T-cell (primary cell): ENCODE measurements around the gene MYO3A. TPM values are rescaled to one million over a fixed set of nuclear protein-coding genes. Genes with fewer than 3 reads are reported as not detected.
"Not testable (repeated sequence)": the region's sequence is repeated elsewhere in the genome, so short reads cannot be mapped to it uniquely, and the experiment has no call there.

Experiments used
- ATAC-seq, 4 experiments: fragments of 200-7000 bp in 3 of 4; fragments of 150-1000 bp in 1 of 4; cut with Tn5 transposase; replicated peaks in 1 of 4; 1 replicate in 3 of 4; 2 replicates in 1 of 4; pipeline ENCODE4 v1.10.0; 2021; ENCODE audit warnings: moderate library complexity in 3 of 4, mild to moderate bottlenecking in 2 of 4, moderate number of reproducible peaks in 1 of 4
- CTCF ChIA-PET, 2 donors: fragments of 300-600 bp; sonication (Branson Sonifier 250); formaldehyde crosslinking; loops; one replicate each; lab custom pipeline; 2022; ENCODE audit warnings: antibody characterized with exemption in 2 of 2; lab: Charles Lee
- POLR2A ChIA-PET, 2 donors: fragments of 300-600 bp; sonication (Branson Sonifier 250); formaldehyde crosslinking; loops; one replicate each; lab custom pipeline; 2022; ENCODE audit warnings: antibody characterized with exemption in 2 of 2; lab: Charles Lee
- DNase-seq, 35 experiments: peaks; one replicate each; pipeline versions ENCODE4 v3.0.0 to v3.0.0-alpha.2; 2013 to 2023
- H3K27ac ChIP-seq: one replicate; pipeline ENCODE4 v1.5.1; 2013; ENCODE audit warnings: low read length
- H3K27me3 ChIP-seq, 2 experiments: replicated peaks in 1 of 2; 1 replicate in 1 of 2; 2 replicates in 1 of 2; pipeline versions ENCODE4 v1.6.1 to v1.7.0; 2013; ENCODE audit warnings: low read length in 1 of 2, mixed read lengths in 1 of 2; ENCODE audit not compliant: control insufficient read depth in 2 of 2, insufficient read depth in 2 of 2; ENCODE audit errors: extremely low read depth in 1 of 2
- H3K36me3 ChIP-seq, 2 donors: 1 replicate in 1 of 2; 2 replicates in 1 of 2; pipeline versions ENCODE4 v1.6.1 to v1.7.0; 2013; ENCODE audit warnings: low read length in 1 of 2; ENCODE audit not compliant: control insufficient read depth in 2 of 2, insufficient read depth in 1 of 2; ENCODE audit errors: extremely low read depth in 1 of 2
- H3K4me1 ChIP-seq, 2 experiments: 1 replicate in 1 of 2; 2 replicates in 1 of 2; pipeline versions ENCODE4 v1.6.1 to v1.7.0; 2013; ENCODE audit warnings: low read length in 2 of 2, mixed read lengths in 1 of 2; ENCODE audit not compliant: insufficient read depth in 2 of 2, control insufficient read depth in 1 of 2; ENCODE audit errors: extremely low read depth in 1 of 2
- H3K4me3 ChIP-seq, 2 donors: 1 replicate in 1 of 2; 2 replicates in 1 of 2; pipeline versions ENCODE4 v1.5.1 to v1.7.0; 2013; ENCODE audit warnings: mild to moderate bottlenecking in 2 of 2, low read length in 1 of 2, moderate library complexity in 1 of 2; ENCODE audit not compliant: control insufficient read depth in 1 of 2; ENCODE audit errors: extremely low read depth in 1 of 2
- H3K9me3 ChIP-seq: 2 replicates; pipeline ENCODE4 v1.7.0; 2013
- H3K27ac Mint-ChIP-seq, 2 donors: one replicate each; pipeline ENCODE4 v1.8.0; 2020 to 2021; ENCODE audit warnings: mild to moderate bottlenecking in 2 of 2, mixed read lengths in 2 of 2
- H3K27me3 Mint-ChIP-seq, 2 donors: one replicate each; pipeline ENCODE4 v1.8.0; 2021 to 2022; ENCODE audit warnings: mixed read lengths in 2 of 2
- H3K36me3 Mint-ChIP-seq: one replicate; pipeline ENCODE4 v1.8.0; 2021; ENCODE audit warnings: mixed read lengths
- H3K4me1 Mint-ChIP-seq, 3 donors: one replicate each; pipeline ENCODE4 v1.8.0; 2020 to 2022; ENCODE audit warnings: mixed read lengths in 3 of 3, mild to moderate bottlenecking in 1 of 3
- H3K4me3 Mint-ChIP-seq, 3 donors: one replicate each; pipeline ENCODE4 v1.8.0; 2020 to 2022; ENCODE audit warnings: mild to moderate bottlenecking in 3 of 3, mixed read lengths in 3 of 3, moderate library complexity in 3 of 3
- H3K9me3 Mint-ChIP-seq, 3 donors: one replicate each; pipeline ENCODE4 v1.8.0; 2020 to 2022; ENCODE audit warnings: mixed read lengths in 3 of 3
- WGBS: methylation state at CpG from one replicate; pipeline ENCODE4 v1.1.5; 2013; ENCODE audit warnings: missing lambda C conversion rate; ENCODE audit not compliant: insufficient coverage; 5-methylcytosine and 5-hydroxymethylcytosine counted together
- total RNA-seq, 35 experiments: library from RNA in 6 of 35; stranded (reverse) in 6 of 35; fragments of 120-200 nt in 1 of 35; gene quantifications; one replicate each; pipeline versions ENCODE4 v1.2.1 to v1.2.4 and lab custom pipeline; 2013 to 2026

The MYO3A gene
- total RNA-seq, 5 donors from 2014 or later (not counting 1 experiment from before 2014, with no cell fraction given), result 0.16 to 0.46 TPM; not detected in 3

- H3K4me3 ChIP-seq, result no peak overlapping the region
- peaks cover 0 to 8% of the 10 kb centered on the region in 2 experiments for H3K27me3 ChIP-seq
- no peaks in the 10 kb centered on the region for H3K4me1 ChIP-seq
- no peak for DNase-seq
- H3K9me3 ChIP-seq, result no peaks in the 10 kb centered on the region
- ATAC-seq, result no peak
- H3K4me1 Mint-ChIP-seq, result no peaks in the 10 kb centered on the region
- H3K27me3 Mint-ChIP-seq, result peaks cover 3% of the 10 kb centered on the region in 2 donors
- ChIA-PET CTCF (no interaction called here), POLR2A (no interaction called here)
- H3K27ac Mint-ChIP-seq, result no peak overlapping the region
- WGBS, result 56% methylated on average over 1 of the region's 2 CpGs
- no peaks in the 10 kb centered on the region for H3K36me3 ChIP-seq
- H3K27ac ChIP-seq, result no peak overlapping the region
- H3K36me3 Mint-ChIP-seq, result no peaks in the 10 kb centered on the region
- H3K4me3 Mint-ChIP-seq, result no peak overlapping the region
- H3K9me3 Mint-ChIP-seq, result no peaks in the 10 kb centered on the region
Measured at GRCh38 chr10:26048756-26049155, 114.7 kb downstream of the MYO3A start.

- peaks cover 0 to 9% (median 4%) of the 10 kb centered on the region in 3 donors for H3K9me3 Mint-ChIP-seq
- ChIA-PET CTCF (no interaction called here), POLR2A (no interaction called here)
- H3K4me1 Mint-ChIP-seq, result no peaks in the 10 kb centered on the region
- no peak for ATAC-seq
- WGBS, result 43% methylated on average over 1 of the region's 4 CpGs
- no peaks in the 10 kb centered on the region for H3K36me3 ChIP-seq
- no peak overlapping the region for H3K27ac ChIP-seq
- H3K27ac Mint-ChIP-seq, result no peak overlapping the region
- no peaks in the 10 kb centered on the region for H3K9me3 ChIP-seq
- no peak for DNase-seq
- no peaks in the 10 kb centered on the region for H3K36me3 Mint-ChIP-seq
- H3K27me3 Mint-ChIP-seq, result peaks cover 5 to 10% of the 10 kb centered on the region in 2 donors
- no peak overlapping the region for H3K4me3 Mint-ChIP-seq
- H3K4me1 ChIP-seq, result no peaks in the 10 kb centered on the region
- no peaks in the 10 kb centered on the region for H3K27me3 ChIP-seq
- no peak overlapping the region for H3K4me3 ChIP-seq
Measured at GRCh38 chr10:26052326-26052725, 118.3 kb downstream of the MYO3A start.

- Mint-ChIP-seq H3K27ac (no peak overlapping the region), H3K4me3 (no peak overlapping the region), H3K27me3 (peaks cover 2 to 13% of the 10 kb centered on the region in 2 donors), H3K4me1 (no peaks in the 10 kb centered on the region), H3K36me3 (no peaks in the 10 kb centered on the region), H3K9me3 (peaks cover 0 to 9% (median 4%) of the 10 kb centered on the region in 3 donors)
- ChIA-PET CTCF (no interaction called here), POLR2A (no interaction called here)
- Histone ChIP-seq H3K27me3 (no peaks in the 10 kb centered on the region), H3K36me3 (no peaks in the 10 kb centered on the region), H3K27ac (no peak overlapping the region), H3K4me1 (no peaks in the 10 kb centered on the region), H3K9me3 (no peaks in the 10 kb centered on the region), H3K4me3 (no peak overlapping the region)
- ATAC-seq, result no peak
- WGBS, result 60% methylated on average over 1 of the region's 1 CpG
- DNase-seq, result no peak
Measured at GRCh38 chr10:26057466-26057865, 123.4 kb downstream of the MYO3A start.

GRCh38 chr10:26064106-26064505 is 130.1 kb downstream of the MYO3A start:
- ChIA-PET CTCF (no interaction called here), POLR2A (no interaction called here)
- H3K27ac Mint-ChIP-seq, result no peak overlapping the region
- DNase-seq, result no peak
- Histone ChIP-seq H3K4me1 (no peaks in the 10 kb centered on the region), H3K27ac (no peak overlapping the region), H3K27me3 (no peaks in the 10 kb centered on the region), H3K36me3 (no peaks in the 10 kb centered on the region), H3K4me3 (no peak overlapping the region), H3K9me3 (no peaks in the 10 kb centered on the region)
- no peak overlapping the region for H3K4me3 Mint-ChIP-seq
- ATAC-seq, result no peak
- H3K36me3 Mint-ChIP-seq, result no peaks in the 10 kb centered on the region
- no peaks in the 10 kb centered on the region for H3K4me1 Mint-ChIP-seq
- H3K9me3 Mint-ChIP-seq, result no peaks in the 10 kb centered on the region
- peaks cover 0 to 5% of the 10 kb centered on the region in 2 donors for H3K27me3 Mint-ChIP-seq

GRCh38 chr10:26067680-26068079 is 133.7 kb downstream of the MYO3A start:
- H3K4me1 ChIP-seq, result no peaks in the 10 kb centered on the region
- no peaks in the 10 kb centered on the region for H3K4me1 Mint-ChIP-seq
- no peaks in the 10 kb centered on the region for H3K36me3 ChIP-seq
- ChIA-PET CTCF (no interaction called here), POLR2A (no interaction called here)
- H3K4me3 Mint-ChIP-seq, result no peak overlapping the region
- H3K9me3 ChIP-seq, result no peaks in the 10 kb centered on the region
- no peaks in the 10 kb centered on the region for H3K9me3 Mint-ChIP-seq
- no CpG with 5 or more reads among the region's 1 CpG for WGBS
- ATAC-seq (no peak), DNase-seq (no peak)
- H3K36me3 Mint-ChIP-seq, result no peaks in the 10 kb centered on the region
- H3K27me3 Mint-ChIP-seq, result no peaks in the 10 kb centered on the region
- no peak overlapping the region for H3K27ac Mint-ChIP-seq
- H3K4me3 ChIP-seq, result no peak overlapping the region
- no peak overlapping the region for H3K27ac ChIP-seq
- no peaks in the 10 kb centered on the region for H3K27me3 ChIP-seq

- DNase-seq, result not testable (repeated sequence)
Measured at GRCh38 chr10:26080971-26081370, 146.9 kb downstream of the MYO3A start.

GRCh38 chr10:26081459-26081858 is 147.4 kb downstream of the MYO3A start:
- H3K4me1 Mint-ChIP-seq, result no peaks in the 10 kb centered on the region
- CTCF ChIA-PET, result no interaction called here
- H3K27me3 Mint-ChIP-seq, result peaks cover 14 to 24% of the 10 kb centered on the region in 2 donors

More at GRCh38 chr10:26080971-26081370, 146.9 kb downstream of the MYO3A start:
- H3K27me3 Mint-ChIP-seq, result peaks cover 9 to 24% of the 10 kb centered on the region in 2 donors
- H3K4me3 Mint-ChIP-seq, H3K9me3 Mint-ChIP-seq, H3K36me3 Mint-ChIP-seq, H3K27ac ChIP-seq, POLR2A ChIA-PET, H3K27me3 ChIP-seq, H3K4me3 ChIP-seq, H3K4me1 ChIP-seq, H3K4me1 Mint-ChIP-seq, H3K27ac Mint-ChIP-seq, H3K36me3 ChIP-seq, H3K9me3 ChIP-seq, ATAC-seq: not testable (repeated sequence)
- CTCF ChIA-PET, result interaction anchor here in 1 of 2 donors (0.7 kb wide), 1 partner anchor 55 kb away, joined by 4 read pairs; no protein-coding TSS in a partner anchor
- WGBS, result no CpG with 5 or more reads among the region's 7 CpGs

More at GRCh38 chr10:26081459-26081858, 147.4 kb downstream of the MYO3A start:
- Histone ChIP-seq H3K9me3 (no peaks in the 10 kb centered on the region), H3K4me1 (no peaks in the 10 kb centered on the region), H3K36me3 (no peaks in the 10 kb centered on the region), H3K27ac (no peak overlapping the region), H3K27me3 (peaks cover 0 to 3% of the 10 kb centered on the region in 2 experiments), H3K4me3 (no peak overlapping the region)
- WGBS, result 67% methylated on average over 1 of the region's 4 CpGs
- Mint-ChIP-seq H3K36me3 (no peaks in the 10 kb centered on the region), H3K9me3 (no peaks in the 10 kb centered on the region), H3K27ac (no peak overlapping the region), H3K4me3 (no peak overlapping the region)
- ATAC-seq, result no peak
- DNase-seq, result no peak
- POLR2A ChIA-PET, result no interaction called here
